Panc1 (cell line): ENCODE results near the gene LRP1B. TPM values are rescaled to one million over a fixed set of nuclear protein-coding genes. Genes with fewer than 3 reads are reported as not detected.

Experiments used
- ATAC-seq: fragments of 200-7000 bp; cut with Tn5 transposase; 2 replicates; pipeline ENCODE4 v1.9.1; 2020; ENCODE audit warnings: mild to moderate bottlenecking, moderate library complexity
- BruUV-seq: library from RNA; stranded (reverse); fragments of 400-500 nt; replicated peaks from 2 replicates; lab custom pipeline; 2021; lab: Mats Ljungman, UMichigan
- CTCF ChIA-PET: fragments of 300-600 bp; sonication (Branson Sonifier 250); formaldehyde crosslinking; loops from one replicate; lab custom pipeline; 2022; ENCODE audit warnings: antibody characterized with exemption; lab: Charles Lee
- POLR2A ChIA-PET: fragments of 300-600 bp; sonication (Branson Sonifier 250); formaldehyde crosslinking; loops from one replicate; lab custom pipeline; 2022; ENCODE audit warnings: antibody characterized with exemption; lab: Charles Lee
- DNase-seq: peaks from one replicate; pipeline ENCODE4 v3.0.0-alpha.2; 2010; ENCODE audit warnings: low read depth, low spot score
- H3K27ac ChIP-seq: 2 replicates; pipeline ENCODE4 v1.5.1; 2011; ENCODE audit warnings: mild to moderate bottlenecking, low read length, inconsistent platforms
- H3K27me3 ChIP-seq: fragments of 200-500 bp; sonication (Bioruptor generic); 2 replicates; pipeline ENCODE4 v1.6.0; 2014; ENCODE audit warnings: low read length, inconsistent platforms; ENCODE audit not compliant: control insufficient read depth, insufficient read depth
- H3K36me3 ChIP-seq: fragments of 200-500 bp; sonication (Bioruptor generic); 2 replicates; pipeline ENCODE4 v1.5.1; 2014; ENCODE audit warnings: inconsistent platforms, mild to moderate bottlenecking, low read length, moderate library complexity; ENCODE audit not compliant: control insufficient read depth, insufficient read depth
- H3K4me1 ChIP-seq: 2 replicates; pipeline ENCODE4 v1.5.1; 2011; ENCODE audit warnings: inconsistent platforms, mild to moderate bottlenecking, low read length, moderate library complexity; ENCODE audit not compliant: control insufficient read depth, insufficient read depth
- H3K4me3 ChIP-seq, 2 experiments: 2 replicates each; pipeline ENCODE4 v1.5.1; 2011 to 2012; ENCODE audit warnings: low read depth in 2 of 2, low read length in 2 of 2, mild to moderate bottlenecking in 2 of 2, inconsistent platforms in 1 of 2, moderate library complexity in 1 of 2
- H3K9me3 ChIP-seq: fragments of 200-500 bp; sonication (Bioruptor generic); 2 replicates; pipeline ENCODE4 v1.5.1; 2014; ENCODE audit warnings: low read depth, mild to moderate bottlenecking, inconsistent platforms, low read length, moderate library complexity; ENCODE audit not compliant: control insufficient read depth, insufficient read depth
- CTCF ChIP-seq: fragments of 450-650 bp; IDR thresholded peaks from 2 replicates; pipeline ENCODE4 v1.5.1; 2017; ENCODE audit warnings: mild to moderate bottlenecking
- POLR2AphosphoS5 ChIP-seq: IDR thresholded peaks from 2 replicates; pipeline ENCODE4 v1.6.1; 2012; ENCODE audit warnings: mild to moderate bottlenecking, low read depth, low read length, moderate library complexity
- REST ChIP-seq, 2 experiments: IDR thresholded peaks; 2 replicates each; pipeline ENCODE4 v1.6.1; 2011 to 2012; ENCODE audit warnings: low read depth in 2 of 2, control low read depth in 1 of 2, low read length in 1 of 2, mild to moderate bottlenecking in 1 of 2, moderate library complexity in 1 of 2; ENCODE audit not compliant: insufficient read depth in 1 of 2
- SIN3A ChIP-seq: IDR thresholded peaks from 2 replicates; pipeline ENCODE4 v1.6.1; 2012; ENCODE audit warnings: low read depth, mild to moderate bottlenecking, low read length, moderate library complexity, borderline replicate concordance; ENCODE audit not compliant: insufficient read depth
- TCF7L2 ChIP-seq: IDR thresholded peaks from 2 replicates; pipeline ENCODE4 v1.6.1; 2011; ENCODE audit warnings: mild to moderate bottlenecking, low read depth, low read length, inconsistent platforms
- in situ Hi-C: cut with HindIII; loops from 2 replicates; pipeline ENCODE4 v1.10.0; 2016; ENCODE audit warnings: low sequenced_read_pairs, low pct_unique_long_range_greater_than_20kb
- intact Hi-C: fragments of 100-400 bp; cut with micrococcal nuclease; formaldehyde crosslinking; loops from one replicate; pipeline ENCODE4 v1.10.0; 2022; ENCODE audit not compliant: unreplicated experiment
- total RNA-seq: library from RNA; stranded (reverse); gene quantifications from one replicate; pipeline ENCODE4 v1.2.1, GENCODE V29; 2021; ENCODE audit not compliant: unreplicated experiment

LRP1B gene
- total RNA-seq, 1 experiment from 2014 or later, result 0.54 TPM

- H3K4me1 ChIP-seq, result no peaks in the 10 kb centered on the region
- no peak overlapping the region for H3K4me3 ChIP-seq
- intact Hi-C loops (no loop called here), in situ Hi-C loops (no loop called here)
- ATAC-seq, result no peak
- no peaks in the 10 kb centered on the region for H3K36me3 ChIP-seq
- CTCF ChIA-PET, result interaction anchor here (0.7 kb wide), 1 partner anchor 17 kb away, joined by 3 read pairs; no protein-coding TSS in a partner anchor
- H3K9me3 ChIP-seq, result no peaks in the 10 kb centered on the region
- no peak for DNase-seq
- no TSS peak for BruUV-seq
- TF ChIP-seq POLR2AphosphoS5 (no peak), CTCF (peak; percentile 19; the same call in 1 of the 2 replicates)
- no peak overlapping the region for H3K27ac ChIP-seq
- POLR2A ChIA-PET, result no interaction called here
- no peaks in the 10 kb centered on the region for H3K27me3 ChIP-seq
Observed at GRCh38 chr2:141109633-141110032, 1021.2 kb downstream of the LRP1B start.

GRCh38 chr2:141105763-141106162, 1025.1 kb downstream of the LRP1B start:
- intact Hi-C loops (no loop called here), in situ Hi-C loops (no loop called here)
- H3K27ac ChIP-seq, result no peak overlapping the region
- ChIA-PET POLR2A (no interaction called here), CTCF (no interaction called here)
- no peak for TF ChIP-seq POLR2AphosphoS5
- no peak for TF ChIP-seq REST (IDR thresholded peaks at IDR 0.05; ENCODE audit: insufficient read depth in 1 of 2, low read depth in 2 of 2, low read length in 1 of 2)
- TF ChIP-seq TCF7L2, result no peak
- no peak for TF ChIP-seq SIN3A
- TF ChIP-seq CTCF, result no peak
- BruUV-seq, result no TSS peak
- no peak overlapping the region for H3K4me3 ChIP-seq
- H3K27me3 ChIP-seq, result no peaks in the 10 kb centered on the region
- DNase-seq (no peak), ATAC-seq (no peak)
- no peaks in the 10 kb centered on the region for H3K9me3 ChIP-seq
- no peaks in the 10 kb centered on the region for H3K36me3 ChIP-seq
- H3K4me1 ChIP-seq, result no peaks in the 10 kb centered on the region
